ENCODE data around the gene POU6F2. TPM values are rescaled to one million over a fixed set of nuclear protein-coding genes. Genes with fewer than 3 reads are reported as not detected.

POU6F2 gene
- total and polyA plus RNA-seq, 2 donors (not counting 1 experiment from before 2014, with no cell fraction given), result under 0.01 TPM; not detected in 1

DNA sequence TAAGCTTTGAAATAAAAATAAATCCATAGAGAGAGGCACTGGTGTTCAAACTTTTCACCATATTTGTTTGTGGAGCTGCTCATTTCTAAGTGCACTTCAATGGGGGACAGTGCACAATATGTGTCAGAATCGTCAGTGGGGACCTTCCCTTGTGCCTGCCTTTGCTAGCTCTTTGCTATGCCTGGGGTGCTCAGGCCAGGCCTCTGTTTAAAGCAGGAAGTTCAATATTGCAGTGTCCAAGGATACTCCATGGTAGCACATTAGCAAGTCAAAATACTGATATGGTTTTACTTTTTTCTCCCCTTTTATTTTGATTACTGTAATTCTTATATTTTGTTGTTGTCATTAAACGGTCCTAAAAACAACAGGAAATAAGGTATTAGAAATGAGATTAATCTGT, 113.4 kb downstream of the POU6F2 start:
- H3K79me2 ChIP-seq (ENCODE audit: control insufficient read depth, insufficient read depth, low read length), result no peaks in the 10 kb centered on the region
- no peaks in the 10 kb centered on the region for H3K4me1 ChIP-seq (ENCODE audit: control insufficient read depth, extremely low read depth, insufficient read depth, low read length)

GRCh38 chr7:39091774-39092173, 114.1 kb downstream of the POU6F2 start:
- no peak for TF ChIP-seq CTCF (conservative IDR thresholded peaks at IDR 0.05 in 1 of 2, IDR thresholded peaks at IDR 0.05 in 1 of 2; ENCODE audit: low read depth in 1 of 2, low read length in 2 of 2)
- no peak for TF ChIP-seq EZH2 (IDR thresholded peaks at IDR 0.05; ENCODE audit: low read length, missing control alignments)

More for the DNA sequence above, 113.4 kb downstream of the POU6F2 start:
- Histone ChIP-seq H3K27ac (ENCODE audit: insufficient read depth, low read length) (no peak overlapping the region), H3K36me3 (ENCODE audit: control insufficient read depth, insufficient read depth, low read length) (no peaks in the 10 kb centered on the region), H3K9ac (ENCODE audit: insufficient read depth, low read length) (no peak overlapping the region), H2AFZ (ENCODE audit: low read length) (no peak overlapping the region), H3K4me2 (ENCODE audit: extremely low read depth, insufficient read depth, low read length) (no peak overlapping the region), H3K27me3 (ENCODE audit: control insufficient read depth, insufficient read depth, low read length) (no peaks in the 10 kb centered on the region), H3K9me3 (ENCODE audit: control insufficient read depth, insufficient read depth, low read depth, low read length) (no peaks in the 10 kb centered on the region), H3K4me3 (replicated peaks in 1 of 4; ENCODE audit: control extremely low read depth in 1 of 4, insufficient read depth in 1 of 4, low read depth in 3 of 4, low read length in 4 of 4) (no peak overlapping the region), H4K20me1 (ENCODE audit: control insufficient read depth, extremely low read depth, insufficient read depth, low read length) (no peaks in the 10 kb centered on the region)
- no peak for DNase-seq (ENCODE audit: low read depth in 2 of 2)
- TF ChIP-seq CTCF (conservative IDR thresholded peaks at IDR 0.05 in 1 of 2, IDR thresholded peaks at IDR 0.05 in 1 of 2; ENCODE audit: low read depth in 1 of 2, low read length in 2 of 2), result no peak
- no peak for TF ChIP-seq EZH2 (IDR thresholded peaks at IDR 0.05; ENCODE audit: low read length, missing control alignments)

GRCh38 chr7:39094731-39095130, 117.0 kb downstream of the POU6F2 start:
- no peaks in the 10 kb centered on the region for H3K27me3 ChIP-seq (ENCODE audit: control insufficient read depth, insufficient read depth, low read length)
- H3K4me2 ChIP-seq (ENCODE audit: extremely low read depth, insufficient read depth, low read length), result no peak overlapping the region
- H2AFZ ChIP-seq (ENCODE audit: low read length), result no peak overlapping the region
- no peak overlapping the region for H3K9ac ChIP-seq (ENCODE audit: insufficient read depth, low read length)
- H4K20me1 ChIP-seq (ENCODE audit: control insufficient read depth, extremely low read depth, insufficient read depth, low read length), result no peaks in the 10 kb centered on the region
- H3K9me3 ChIP-seq (ENCODE audit: control insufficient read depth, insufficient read depth, low read depth, low read length), result no peaks in the 10 kb centered on the region
- H3K4me1 ChIP-seq (ENCODE audit: control insufficient read depth, extremely low read depth, insufficient read depth, low read length), result no peaks in the 10 kb centered on the region
- no peak for TF ChIP-seq EZH2 (IDR thresholded peaks at IDR 0.05; ENCODE audit: low read length, missing control alignments)
- no peak for TF ChIP-seq CTCF (conservative IDR thresholded peaks at IDR 0.05 in 1 of 2, IDR thresholded peaks at IDR 0.05 in 1 of 2; ENCODE audit: low read depth in 1 of 2, low read length in 2 of 2)
- H3K4me3 ChIP-seq (replicated peaks in 1 of 4; ENCODE audit: control extremely low read depth in 1 of 4, insufficient read depth in 1 of 4, low read depth in 3 of 4, low read length in 4 of 4), result no peak overlapping the region
- no peaks in the 10 kb centered on the region for H3K79me2 ChIP-seq (ENCODE audit: control insufficient read depth, insufficient read depth, low read length)
- no peaks in the 10 kb centered on the region for H3K36me3 ChIP-seq (ENCODE audit: control insufficient read depth, insufficient read depth, low read length)
- no peak overlapping the region for H3K27ac ChIP-seq (ENCODE audit: insufficient read depth, low read length)
- DNase-seq (ENCODE audit: low read depth in 2 of 2), result no peak

More at GRCh38 chr7:39091774-39092173, 114.1 kb downstream of the POU6F2 start:
- no peaks in the 10 kb centered on the region for H3K36me3 ChIP-seq (ENCODE audit: control insufficient read depth, insufficient read depth, low read length)
- H3K4me2 ChIP-seq (ENCODE audit: extremely low read depth, insufficient read depth, low read length), result no peak overlapping the region
- H3K79me2 ChIP-seq (ENCODE audit: control insufficient read depth, insufficient read depth, low read length), result no peaks in the 10 kb centered on the region
- no peak for DNase-seq (ENCODE audit: low read depth in 2 of 2)
- H3K9ac ChIP-seq (ENCODE audit: insufficient read depth, low read length), result no peak overlapping the region
- H3K9me3 ChIP-seq (ENCODE audit: control insufficient read depth, insufficient read depth, low read depth, low read length), result no peaks in the 10 kb centered on the region
- no peak overlapping the region for H2AFZ ChIP-seq (ENCODE audit: low read length)
- H4K20me1 ChIP-seq (ENCODE audit: control insufficient read depth, extremely low read depth, insufficient read depth, low read length), result no peaks in the 10 kb centered on the region
- no peaks in the 10 kb centered on the region for H3K27me3 ChIP-seq (ENCODE audit: control insufficient read depth, insufficient read depth, low read length)
- H3K4me3 ChIP-seq (replicated peaks in 1 of 4; ENCODE audit: control extremely low read depth in 1 of 4, insufficient read depth in 1 of 4, low read depth in 3 of 4, low read length in 4 of 4), result no peak overlapping the region
- H3K27ac ChIP-seq (ENCODE audit: insufficient read depth, low read length), result no peak overlapping the region
- H3K4me1 ChIP-seq (ENCODE audit: control insufficient read depth, extremely low read depth, insufficient read depth, low read length), result no peaks in the 10 kb centered on the region

Data from fibroblast of lung (primary cell).